ENCODE measurements around the gene CEMIP2.

Gene CEMIP2

GRCh38 chr9:71769175-71770161 is 1.2 kb upstream of the CEMIP2 start:
- DNase-seq (ENCODE audit: low read depth in 3 of 3) = peak; percentile 24 to 45 (median 35)

DNA sequence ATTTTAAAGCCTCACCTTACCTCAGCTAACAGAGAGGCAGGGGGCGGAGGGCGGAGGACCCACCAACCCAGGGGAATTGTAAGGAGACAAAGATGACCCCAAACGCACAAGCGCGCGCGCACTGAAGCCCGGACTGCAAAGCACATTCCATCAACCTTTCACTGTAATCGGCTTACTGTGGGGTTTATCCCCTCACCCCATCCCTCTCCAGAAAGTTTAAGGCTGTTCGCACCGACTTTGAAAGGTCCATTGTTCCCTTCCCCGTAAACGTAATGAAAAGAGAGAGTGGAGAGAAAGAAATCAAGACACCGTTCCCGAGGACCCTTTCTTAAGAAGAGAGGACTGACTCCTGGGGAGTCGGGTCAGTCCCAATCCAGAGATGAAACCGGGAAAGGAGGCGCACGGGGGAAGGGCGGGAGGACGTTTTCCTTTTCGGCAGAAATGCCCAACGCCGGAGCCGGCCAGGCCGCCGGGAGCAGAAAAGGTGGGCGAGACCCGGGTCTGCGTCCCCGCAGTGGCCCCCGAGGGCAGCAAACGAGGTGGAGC is 464 bp downstream of the CEMIP2 start:
- DNase-seq (ENCODE audit: low read depth in 3 of 3) = no peak

- DNase-seq (ENCODE audit: low read depth in 3 of 3) = no peak
Measured at GRCh38 chr9:71767163-71767775, 1.0 kb downstream of the CEMIP2 start.

- no peak for DNase-seq (ENCODE audit: low read depth in 3 of 3)
Measured at GRCh38 chr9:71766663-71767062, 1.6 kb downstream of the CEMIP2 start.

GRCh38 chr9:71765693-71766092 is 2.6 kb downstream of the CEMIP2 start:
- DNase-seq (ENCODE audit: low read depth in 3 of 3) = no peak

- DNase-seq (ENCODE audit: low read depth in 3 of 3) = no peak
Measured at GRCh38 chr9:71764891-71765290, 3.4 kb downstream of the CEMIP2 start.

DNA sequence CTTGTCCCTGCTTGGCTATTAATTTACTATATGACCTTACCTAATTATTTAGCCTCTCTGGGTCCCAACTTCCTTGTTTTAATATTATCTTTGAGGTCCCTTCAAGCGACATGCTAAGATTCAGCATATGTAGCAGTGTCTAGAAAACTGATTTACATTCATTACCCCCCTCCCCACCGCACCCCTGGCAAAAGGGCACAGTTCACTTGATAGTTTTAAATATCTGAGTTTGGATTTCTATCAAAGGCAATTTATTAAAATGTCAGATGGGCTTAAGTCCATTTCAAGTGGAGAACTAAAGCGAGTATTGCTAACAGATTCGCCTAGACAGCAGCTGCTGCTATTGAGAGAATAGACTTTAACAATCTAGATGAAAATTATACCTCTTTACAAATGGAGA is 3.9 kb downstream of the CEMIP2 start:
- no peak for DNase-seq (ENCODE audit: low read depth in 3 of 3)

- DNase-seq (ENCODE audit: low read depth in 3 of 3) = no peak
Measured at GRCh38 chr9:71763832-71764231, 4.5 kb downstream of the CEMIP2 start.

GRCh38 chr9:71762900-71763653 is 5.2 kb downstream of the CEMIP2 start:
- no peak for DNase-seq (ENCODE audit: low read depth in 3 of 3)

DNA sequence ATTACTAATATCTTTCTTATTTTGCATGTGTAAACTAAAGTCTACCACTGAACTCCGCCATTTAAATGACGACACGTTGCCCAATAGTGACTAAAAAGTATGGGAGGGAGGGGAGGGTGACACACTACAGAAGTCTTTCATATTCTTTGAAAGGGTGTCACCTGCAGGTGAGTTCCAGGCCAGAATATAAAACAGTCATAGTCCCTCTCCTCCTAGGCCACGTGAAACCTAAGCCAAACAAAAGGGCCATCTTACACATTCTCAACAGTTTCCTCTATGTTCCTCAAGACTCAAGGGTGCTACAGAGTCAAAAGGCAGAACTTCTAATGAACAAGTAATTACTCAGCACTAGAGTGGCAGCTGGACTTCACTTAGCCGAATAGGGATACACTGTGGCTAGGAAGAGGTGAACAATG is 6.4 kb downstream of the CEMIP2 start:
- DNase-seq (ENCODE audit: low read depth in 3 of 3) = no peak

- no peak for DNase-seq (ENCODE audit: low read depth in 3 of 3)
Measured at GRCh38 chr9:71760901-71761300, 7.4 kb downstream of the CEMIP2 start.

DNA sequence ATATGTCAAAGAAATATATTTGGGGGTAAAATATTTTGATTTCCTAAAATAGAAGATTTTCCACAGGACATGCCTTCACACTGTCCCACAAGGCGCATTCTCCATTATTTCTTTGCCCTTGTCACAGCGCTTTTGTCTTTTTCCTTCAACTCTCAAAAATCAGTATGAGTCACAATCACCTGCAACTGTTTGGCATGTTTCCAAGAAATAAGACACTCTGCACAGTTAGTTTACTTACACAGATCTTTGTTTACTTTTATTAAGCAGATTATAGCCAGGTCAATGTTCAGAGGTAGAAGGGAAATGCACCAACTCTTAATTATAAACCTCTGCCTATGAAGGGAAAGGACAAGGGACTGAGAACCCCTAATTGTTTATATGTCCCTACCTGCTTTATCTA is 9.5 kb downstream of the CEMIP2 start:
- no peak for DNase-seq (ENCODE audit: low read depth in 3 of 3)

DNA sequence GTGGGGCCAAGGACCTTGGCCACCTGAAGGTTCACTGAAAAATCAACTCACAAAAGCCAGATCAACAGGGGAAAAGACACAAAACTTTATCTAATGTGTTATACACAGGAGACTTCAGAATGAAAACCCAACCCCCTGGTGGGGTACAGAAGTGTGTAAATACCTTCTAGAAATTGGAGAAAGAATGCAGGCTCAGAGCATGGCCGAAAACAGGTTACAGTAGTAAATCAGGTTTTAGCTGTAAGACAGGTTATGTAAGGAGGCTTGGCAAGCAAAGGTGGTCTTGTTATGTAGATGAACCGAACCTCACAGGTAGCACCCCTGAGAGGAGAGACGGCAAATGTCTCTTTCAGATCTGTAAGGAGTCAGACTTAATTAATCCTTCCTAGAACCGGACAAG is 10.0 kb downstream of the CEMIP2 start:
- no peak for DNase-seq (ENCODE audit: low read depth in 3 of 3)

DNA sequence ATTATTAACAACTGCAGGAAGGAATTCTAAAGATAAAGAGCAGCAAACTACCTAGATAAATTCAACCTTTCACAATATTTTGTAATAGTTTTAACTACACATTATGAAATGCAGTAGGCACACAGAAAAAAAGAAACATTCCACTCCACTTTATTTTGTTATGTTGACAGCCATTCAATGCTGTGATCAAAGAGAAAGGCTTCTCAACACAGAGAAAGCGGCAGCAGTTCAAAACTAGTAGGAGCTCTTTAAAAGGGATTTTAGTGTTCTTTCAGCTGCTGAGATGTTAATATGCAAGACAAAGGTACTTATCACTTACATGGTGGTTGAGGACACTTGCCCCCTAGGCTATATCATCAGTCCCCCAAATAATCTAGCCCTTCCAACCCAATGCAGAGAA is 11.6 kb downstream of the CEMIP2 start:
- no peak for DNase-seq (ENCODE audit: low read depth in 3 of 3)

GRCh38 chr9:71755869-71756268 is 12.4 kb downstream of the CEMIP2 start:
- DNase-seq (ENCODE audit: low read depth in 3 of 3) = no peak

DNA sequence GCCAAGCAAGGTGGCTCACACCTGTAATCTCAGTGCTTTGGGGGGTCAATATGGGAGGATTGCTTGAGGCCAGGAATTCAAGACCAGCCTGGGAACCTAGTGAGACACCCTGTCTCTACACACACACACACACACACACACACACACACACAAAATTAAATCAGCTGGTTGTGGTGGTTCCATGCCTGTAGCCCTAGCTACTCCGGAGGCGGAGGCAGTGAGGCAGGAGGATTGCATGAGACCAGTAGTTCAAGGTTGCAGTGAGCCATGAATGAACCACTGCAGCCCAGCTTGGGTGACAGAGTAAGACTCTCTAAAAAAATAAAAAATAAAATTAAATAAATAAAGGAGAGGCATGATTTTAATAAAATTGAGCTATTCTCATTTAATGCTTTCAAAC is 13.1 kb downstream of the CEMIP2 start:
- DNase-seq (ENCODE audit: low read depth in 3 of 3) = no peak

DNA sequence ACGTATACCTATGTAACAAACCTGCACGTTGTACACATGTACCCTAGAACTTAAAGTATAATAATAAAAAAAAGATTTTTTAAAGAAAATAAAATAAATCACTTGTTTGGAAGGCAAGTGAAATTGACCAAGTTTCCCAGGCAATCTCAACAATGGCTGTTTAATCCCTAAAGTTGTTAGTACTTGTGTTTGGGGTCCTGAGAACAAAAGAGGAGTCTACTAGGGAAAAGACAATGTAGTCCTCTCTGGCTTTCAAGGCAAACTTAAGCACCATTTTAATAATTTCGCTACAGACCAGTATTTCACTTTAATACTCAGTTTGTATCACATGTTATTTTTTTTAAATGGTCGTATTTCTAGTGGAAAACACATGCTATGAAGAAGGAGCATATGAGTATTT is 14.2 kb downstream of the CEMIP2 start:
- DNase-seq (ENCODE audit: low read depth in 3 of 3) = no peak

GRCh38 chr9:71752928-71753327 is 15.4 kb downstream of the CEMIP2 start:
- no peak for DNase-seq (ENCODE audit: low read depth in 3 of 3)

DNA sequence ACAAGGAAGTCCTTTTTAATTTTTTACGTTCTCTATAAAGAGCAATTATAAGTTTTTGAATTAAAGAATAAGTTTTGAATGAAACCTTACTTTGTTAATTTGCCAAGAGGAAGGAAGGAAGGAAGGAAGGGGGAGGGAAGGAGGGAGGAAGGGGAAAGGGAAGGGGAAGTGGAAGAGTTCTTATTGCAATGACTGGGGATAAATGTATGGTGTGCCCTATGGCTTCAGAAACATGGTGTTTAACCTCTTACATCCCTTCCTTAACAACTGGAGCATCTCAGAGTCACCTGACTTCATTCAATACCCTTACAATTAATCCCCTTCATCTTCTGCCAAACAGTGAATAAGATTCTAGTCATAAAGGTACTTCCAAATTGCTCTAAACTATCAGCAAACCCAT is 16.0 kb downstream of the CEMIP2 start:
- DNase-seq (ENCODE audit: low read depth in 3 of 3) = no peak

DNA sequence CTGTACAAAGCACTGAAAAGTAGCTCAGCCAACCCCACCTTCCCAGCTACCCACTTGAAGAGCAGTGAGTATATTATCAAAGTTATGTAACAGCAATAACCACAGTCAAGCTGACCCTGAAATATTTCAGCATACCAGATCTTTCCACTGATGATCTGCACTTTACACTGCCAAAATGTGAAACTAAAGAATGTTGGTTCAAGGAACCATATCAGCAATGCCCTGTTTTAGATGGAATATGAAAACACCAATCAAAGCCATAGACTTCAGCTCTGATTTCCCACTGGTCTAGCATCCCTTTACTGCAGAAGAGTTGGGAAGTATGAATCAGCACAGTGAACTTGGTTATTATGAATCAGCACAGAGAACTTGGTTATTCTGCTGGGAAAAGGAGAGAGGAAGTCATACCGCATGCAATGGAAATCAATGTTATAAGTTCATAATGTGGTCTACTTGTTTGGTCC is 20.0 kb downstream of the CEMIP2 start:
- DNase-seq (ENCODE audit: low read depth in 3 of 3) = no peak

DNA sequence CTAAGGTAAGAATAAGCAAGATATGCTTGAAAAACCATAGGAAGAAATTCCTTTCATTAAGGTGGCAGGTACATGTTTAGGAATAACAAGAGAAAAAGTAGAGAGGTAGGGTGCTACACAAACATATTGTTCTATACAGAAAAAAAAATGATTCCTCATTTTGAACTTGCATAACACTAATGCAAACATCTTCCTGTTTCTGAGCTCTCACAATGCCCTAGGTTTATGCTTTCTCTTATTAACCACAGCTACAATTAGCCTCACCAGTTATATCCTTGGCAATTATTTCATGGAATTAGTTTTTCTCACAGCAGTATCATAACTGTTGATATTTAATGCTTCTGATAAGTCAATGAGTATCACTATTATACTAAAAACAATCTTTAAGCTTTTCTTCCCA is 20.7 kb downstream of the CEMIP2 start:
- DNase-seq (ENCODE audit: low read depth in 3 of 3) = no peak

DNA sequence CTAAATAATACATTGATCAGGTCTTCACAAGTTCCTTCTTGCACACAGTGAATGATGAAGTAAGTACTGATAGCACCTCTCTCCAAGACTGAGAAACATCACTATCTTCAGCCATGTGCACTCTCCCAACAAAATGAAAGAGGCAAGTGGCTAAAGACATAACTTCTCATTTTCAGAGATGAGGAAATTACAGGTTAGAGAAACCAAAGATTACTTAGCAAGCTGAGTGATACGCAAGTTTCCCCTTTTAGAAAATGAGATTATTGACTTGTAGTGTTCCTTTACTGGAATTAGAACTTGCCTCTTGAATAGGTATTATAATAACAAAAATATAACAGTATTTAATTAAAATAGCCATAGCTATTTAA is 21.6 kb downstream of the CEMIP2 start:
- no peak for DNase-seq (ENCODE audit: low read depth in 3 of 3)

Measured in stimulated activated CD4-positive, alpha-beta T cell treated with anti-CD3 and anti-CD28 coated beads, TNF-alpha, amount 100 ng/mL, for 4 hours (primary cell).